HEK293 (cell line): ENCODE data around the gene ZFYVE28.

Source experiments
- FEZF1 ChIP-seq: fragments of 450-650 bp; formaldehyde crosslinking; IDR thresholded peaks from 2 replicates; pipeline ENCODE4 v1.5.1; 2016; ENCODE audit warnings: missing biosample characterization, missing genetic modification characterization
- REPIN1 ChIP-seq: fragments of 450-650 bp; formaldehyde crosslinking; IDR thresholded peaks from 2 replicates; pipeline ENCODE4 v1.5.1; 2017; ENCODE audit warnings: missing biosample characterization, missing genetic modification characterization, low read depth
- ZBTB1 ChIP-seq: fragments of 450-650 bp; formaldehyde crosslinking; IDR thresholded peaks from 2 replicates; pipeline ENCODE4 v1.5.1; 2016; ENCODE audit warnings: missing biosample characterization, missing genetic modification characterization
- TF ChIP-seq, protein P1 (sequence below): fragments of 450-650 bp; formaldehyde crosslinking; IDR thresholded peaks from 2 replicates; pipeline ENCODE4 v1.5.1; 2016; ENCODE audit warnings: missing biosample characterization, missing genetic modification characterization

DNA sequence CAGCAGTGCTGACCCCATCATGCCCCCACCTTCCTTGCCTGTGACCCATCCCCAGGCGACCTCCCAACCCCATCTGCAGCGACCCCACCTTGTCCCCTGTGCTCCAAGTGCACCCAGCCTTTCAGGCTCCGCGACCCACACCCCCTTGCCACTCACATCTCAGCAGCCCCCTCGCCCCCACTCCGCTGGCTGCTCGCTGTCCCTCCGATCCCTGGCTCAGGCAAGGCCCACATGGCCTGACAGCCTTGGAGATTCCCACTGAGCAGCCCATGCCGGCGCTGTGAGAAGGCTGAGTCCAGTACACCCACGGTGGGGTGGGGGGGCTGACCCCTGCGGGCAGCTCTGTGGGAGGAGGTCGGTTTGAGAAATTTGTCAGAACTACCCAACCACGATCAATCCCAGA, 9.1 kb downstream of the ZFYVE28 start:
- TF ChIP-seq FEZF1 (tag by site-specific recombination) = no peak
- no peak for TF ChIP-seq ZBTB1 (tag by site-specific recombination)
- TF ChIP-seq REPIN1 (tag by site-specific recombination) = no peak
- TF ChIP-seq, protein P1, sequence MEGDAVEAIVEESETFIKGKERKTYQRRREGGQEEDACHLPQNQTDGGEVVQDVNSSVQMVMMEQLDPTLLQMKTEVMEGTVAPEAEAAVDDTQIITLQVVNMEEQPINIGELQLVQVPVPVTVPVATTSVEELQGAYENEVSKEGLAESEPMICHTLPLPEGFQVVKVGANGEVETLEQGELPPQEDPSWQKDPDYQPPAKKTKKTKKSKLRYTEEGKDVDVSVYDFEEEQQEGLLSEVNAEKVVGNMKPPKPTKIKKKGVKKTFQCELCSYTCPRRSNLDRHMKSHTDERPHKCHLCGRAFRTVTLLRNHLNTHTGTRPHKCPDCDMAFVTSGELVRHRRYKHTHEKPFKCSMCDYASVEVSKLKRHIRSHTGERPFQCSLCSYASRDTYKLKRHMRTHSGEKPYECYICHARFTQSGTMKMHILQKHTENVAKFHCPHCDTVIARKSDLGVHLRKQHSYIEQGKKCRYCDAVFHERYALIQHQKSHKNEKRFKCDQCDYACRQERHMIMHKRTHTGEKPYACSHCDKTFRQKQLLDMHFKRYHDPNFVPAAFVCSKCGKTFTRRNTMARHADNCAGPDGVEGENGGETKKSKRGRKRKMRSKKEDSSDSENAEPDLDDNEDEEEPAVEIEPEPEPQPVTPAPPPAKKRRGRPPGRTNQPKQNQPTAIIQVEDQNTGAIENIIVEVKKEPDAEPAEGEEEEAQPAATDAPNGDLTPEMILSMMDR (tag by site-specific recombination) = no peak
